ENCODE data around the gene ST3GAL6.

Gene ST3GAL6

GRCh38 chr3:98793971-98794370 lies 30.8 kb downstream of the ST3GAL6 start:
- H3K27ac ChIP-seq, result no peak overlapping the region
- H3K9ac ChIP-seq (ENCODE audit: insufficient read length), result no peak overlapping the region
- no peaks in the 10 kb centered on the region for H3K9me3 ChIP-seq (ENCODE audit: low read depth, low read length)
- H3K4me3 ChIP-seq, result no peak overlapping the region
- no peak for DNase-seq (ENCODE audit: low read depth, low spot score)
- 0 out of 2 replicates have a peak, but pooled peaks cover 6% of the 10 kb centered on the region for H3K36me3 ChIP-seq (ENCODE audit: insufficient read depth, low read length)
- no peak for TF ChIP-seq POLR2AphosphoS5 (IDR thresholded peaks at IDR 0.05; ENCODE audit: borderline replicate concordance, low read depth, low read length)

GRCh38 chr3:98796334-98796733 lies 33.2 kb downstream of the ST3GAL6 start:
- no peak for DNase-seq (ENCODE audit: low read depth, low spot score)
- peaks cover 25% of the 10 kb centered on the region for H3K36me3 ChIP-seq (ENCODE audit: insufficient read depth, low read length)
- H3K9ac ChIP-seq (ENCODE audit: insufficient read length), result no peak overlapping the region
- no peaks in the 10 kb centered on the region for H3K9me3 ChIP-seq (ENCODE audit: low read depth, low read length)
- TF ChIP-seq POLR2AphosphoS5 (IDR thresholded peaks at IDR 0.05; ENCODE audit: borderline replicate concordance, low read depth, low read length) (no peak), FOXP2 (optimal IDR thresholded peaks at IDR 0.05; ENCODE audit: control extremely low read depth, extremely low read length, insufficient read depth) (no peak), EZH2 (IDR thresholded peaks at IDR 0.05) (no peak)
- H3K4me3 ChIP-seq, result no peak overlapping the region
- H3K27ac ChIP-seq, result no peak overlapping the region

- Histone ChIP-seq H3K9me3 (ENCODE audit: low read depth, low read length) (no peaks in the 10 kb centered on the region), H3K36me3 (ENCODE audit: insufficient read depth, low read length) (peaks cover 25% of the 10 kb centered on the region), H3K9ac (ENCODE audit: insufficient read length) (no peak overlapping the region), H3K27ac (no peak overlapping the region), H3K4me3 (no peak overlapping the region)
- no peak for DNase-seq (ENCODE audit: low read depth, low spot score)
- TF ChIP-seq EZH2 (IDR thresholded peaks at IDR 0.05), result no peak
- no peak for TF ChIP-seq FOXP2 (optimal IDR thresholded peaks at IDR 0.05; ENCODE audit: control extremely low read depth, extremely low read length, insufficient read depth)
- no peak for TF ChIP-seq POLR2AphosphoS5 (IDR thresholded peaks at IDR 0.05; ENCODE audit: borderline replicate concordance, low read depth, low read length)
These were observed 34.8 kb downstream of the ST3GAL6 start for GRCh38 chr3:98797905-98798304.

- no peak for DNase-seq (ENCODE audit: low read depth, low spot score)
- H3K36me3 ChIP-seq (ENCODE audit: insufficient read depth, low read length), result peaks cover 25% of the 10 kb centered on the region
- H3K4me3 ChIP-seq, result no peak overlapping the region
- TF ChIP-seq FOXP2 (optimal IDR thresholded peaks at IDR 0.05; ENCODE audit: control extremely low read depth, extremely low read length, insufficient read depth), result no peak
- TF ChIP-seq EZH2 (IDR thresholded peaks at IDR 0.05), result no peak
- TF ChIP-seq POLR2AphosphoS5 (IDR thresholded peaks at IDR 0.05; ENCODE audit: borderline replicate concordance, low read depth, low read length), result no peak
- H3K9ac ChIP-seq (ENCODE audit: insufficient read length), result no peak overlapping the region
- no peaks in the 10 kb centered on the region for H3K9me3 ChIP-seq (ENCODE audit: low read depth, low read length)
- no peak overlapping the region for H3K27ac ChIP-seq
These were observed 35.7 kb downstream of the ST3GAL6 start for GRCh38 chr3:98798820-98799219.

GRCh38 chr3:98799479-98799878 lies 36.3 kb downstream of the ST3GAL6 start:
- TF ChIP-seq POLR2AphosphoS5 (IDR thresholded peaks at IDR 0.05; ENCODE audit: borderline replicate concordance, low read depth, low read length) (no peak), FOXP2 (optimal IDR thresholded peaks at IDR 0.05; ENCODE audit: control extremely low read depth, extremely low read length, insufficient read depth) (no peak), EZH2 (IDR thresholded peaks at IDR 0.05) (no peak)
- H3K27ac ChIP-seq, result no peak overlapping the region
- peaks cover 25% of the 10 kb centered on the region for H3K36me3 ChIP-seq (ENCODE audit: insufficient read depth, low read length)

GRCh38 chr3:98800401-98800800 lies 37.3 kb downstream of the ST3GAL6 start:
- TF ChIP-seq EZH2 (IDR thresholded peaks at IDR 0.05), result no peak
- no peak for TF ChIP-seq POLR2AphosphoS5 (IDR thresholded peaks at IDR 0.05; ENCODE audit: borderline replicate concordance, low read depth, low read length)
- TF ChIP-seq FOXP2 (optimal IDR thresholded peaks at IDR 0.05; ENCODE audit: control extremely low read depth, extremely low read length, insufficient read depth), result no peak
- Histone ChIP-seq H3K9me3 (ENCODE audit: low read depth, low read length) (no peaks in the 10 kb centered on the region), H3K9ac (ENCODE audit: insufficient read length) (no peak overlapping the region), H3K27ac (no peak overlapping the region), H3K4me3 (no peak overlapping the region), H3K36me3 (ENCODE audit: insufficient read depth, low read length) (peaks cover 32% of the 10 kb centered on the region)
- DNase-seq (ENCODE audit: low read depth, low spot score), result no peak

More at GRCh38 chr3:98799479-98799878, 36.3 kb downstream of the ST3GAL6 start:
- no peak for DNase-seq (ENCODE audit: low read depth, low spot score)
- no peak overlapping the region for H3K4me3 ChIP-seq
- no peak overlapping the region for H3K9ac ChIP-seq (ENCODE audit: insufficient read length)
- H3K9me3 ChIP-seq (ENCODE audit: low read depth, low read length), result no peaks in the 10 kb centered on the region

GRCh38 chr3:98801043-98801747 lies 38.1 kb downstream of the ST3GAL6 start:
- H3K4me3 ChIP-seq, result no peak overlapping the region
- H3K36me3 ChIP-seq (ENCODE audit: insufficient read depth, low read length), result peaks cover 39% of the 10 kb centered on the region
- H3K9ac ChIP-seq (ENCODE audit: insufficient read length), result no peak overlapping the region
- H3K27ac ChIP-seq, result no peak overlapping the region
- TF ChIP-seq POLR2AphosphoS5 (IDR thresholded peaks at IDR 0.05; ENCODE audit: borderline replicate concordance, low read depth, low read length) (no peak), EZH2 (IDR thresholded peaks at IDR 0.05) (no peak), FOXP2 (optimal IDR thresholded peaks at IDR 0.05; ENCODE audit: control extremely low read depth, extremely low read length, insufficient read depth) (no peak)
- DNase-seq (ENCODE audit: low read depth, low spot score), result no peak
- H3K9me3 ChIP-seq (ENCODE audit: low read depth, low read length), result no peaks in the 10 kb centered on the region

- H3K9ac ChIP-seq (ENCODE audit: insufficient read length), result no peak overlapping the region
- no peaks in the 10 kb centered on the region for H3K9me3 ChIP-seq (ENCODE audit: low read depth, low read length)
- peaks cover 60% of the 10 kb centered on the region for H3K36me3 ChIP-seq (ENCODE audit: insufficient read depth, low read length)
- H3K27ac ChIP-seq, result no peak overlapping the region
- no peak for TF ChIP-seq FOXP2 (optimal IDR thresholded peaks at IDR 0.05; ENCODE audit: control extremely low read depth, extremely low read length, insufficient read depth)
- TF ChIP-seq EZH2 (IDR thresholded peaks at IDR 0.05), result no peak
- TF ChIP-seq POLR2AphosphoS5 (IDR thresholded peaks at IDR 0.05; ENCODE audit: borderline replicate concordance, low read depth, low read length), result no peak
- no peak for DNase-seq (ENCODE audit: low read depth, low spot score)
- H3K4me3 ChIP-seq, result no peak overlapping the region
These were observed 42.4 kb downstream of the ST3GAL6 start for GRCh38 chr3:98805571-98805970.

- no peak overlapping the region for H3K9ac ChIP-seq (ENCODE audit: insufficient read length)
- H3K27ac ChIP-seq, result no peak overlapping the region
- no peak for DNase-seq (ENCODE audit: low read depth, low spot score)
- no peak overlapping the region for H3K4me3 ChIP-seq
- H3K36me3 ChIP-seq (ENCODE audit: insufficient read depth, low read length), result peaks cover 62% of the 10 kb centered on the region
- TF ChIP-seq EZH2 (IDR thresholded peaks at IDR 0.05) (no peak), FOXP2 (optimal IDR thresholded peaks at IDR 0.05; ENCODE audit: control extremely low read depth, extremely low read length, insufficient read depth) (no peak)
- H3K9me3 ChIP-seq (ENCODE audit: low read depth, low read length), result no peaks in the 10 kb centered on the region
These were observed 43.4 kb downstream of the ST3GAL6 start for GRCh38 chr3:98806521-98806920.

Data from SK-N-MC (cell line).